ENCODE results near the gene TCEAL4.
"Not testable (repeated sequence)": the region's sequence is repeated elsewhere in the genome, so short reads cannot be mapped to it uniquely, and the experiment has no call there.

Gene TCEAL4

DNA sequence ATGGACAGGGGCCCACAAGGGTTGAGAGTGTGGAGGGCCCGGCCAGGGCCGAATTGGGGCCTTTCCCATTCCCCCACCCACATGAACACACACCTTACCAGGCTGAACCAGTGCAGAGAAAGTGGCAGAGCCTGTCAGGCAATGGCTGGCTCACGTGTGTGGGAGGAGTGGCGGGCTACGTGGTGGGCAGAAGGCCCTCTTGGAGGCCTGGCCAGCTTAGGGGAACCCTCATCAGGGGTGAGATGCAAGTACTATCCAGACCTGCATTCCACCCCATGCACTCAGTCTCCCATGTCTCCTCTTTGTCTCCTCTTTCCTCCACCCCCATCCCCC lies 965 bp downstream of the TCEAL4 start:
- H3K27ac ChIP-seq (ENCODE audit: insufficient read depth, low read depth, low read length, poor library complexity, severe bottlenecking): no peak overlapping the region
- 16 to 23% methylated on average over 5 of the region's 5 CpGs for WGBS, 2 experiments

DNA sequence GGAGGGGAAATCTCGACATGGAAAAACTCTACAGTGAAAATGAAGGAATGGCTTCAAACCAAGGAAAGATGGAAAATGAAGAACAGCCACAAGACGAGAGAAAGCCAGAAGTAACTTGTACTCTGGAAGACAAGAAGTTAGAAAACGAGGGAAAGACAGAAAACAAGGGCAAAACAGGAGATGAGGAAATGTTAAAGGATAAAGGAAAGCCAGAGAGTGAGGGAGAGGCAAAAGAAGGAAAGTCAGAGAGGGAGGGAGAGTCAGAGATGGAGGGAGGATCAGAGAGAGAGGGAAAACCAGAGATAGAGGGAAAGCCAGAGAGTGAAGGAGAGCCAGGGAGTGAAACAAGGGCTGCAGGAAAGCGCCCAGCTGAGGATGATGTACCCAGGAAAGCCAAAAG lies 1.3 kb downstream of the TCEAL4 start:
- Histone ChIP-seq H3K4me3 (ENCODE audit: insufficient read depth, low read depth, low read length) (no peak overlapping the region), H3K9me3 (ENCODE audit: control insufficient read depth, low read length) (no peaks in the 10 kb centered on the region), H3K36me3 (ENCODE audit: control insufficient read depth, insufficient read depth, low read length) (no peaks in the 10 kb centered on the region), H3K4me1 (ENCODE audit: control insufficient read depth, insufficient read depth, low read length) (no peaks in the 10 kb centered on the region), H3K27ac (ENCODE audit: insufficient read depth, low read depth, low read length, poor library complexity, severe bottlenecking) (no peak overlapping the region), H3K27me3 (ENCODE audit: control insufficient read depth, insufficient read depth, low read length, poor library complexity, severe bottlenecking) (no peaks in the 10 kb centered on the region)
- 83 to 88% methylated on average over 4 of the region's 4 CpGs for WGBS, 2 experiments

More for the DNA sequence above, 965 bp downstream of the TCEAL4 start:
- Histone ChIP-seq H3K27me3 (ENCODE audit: control insufficient read depth, insufficient read depth, low read length, poor library complexity, severe bottlenecking) (no peaks in the 10 kb centered on the region), H3K9me3 (ENCODE audit: control insufficient read depth, low read length) (no peaks in the 10 kb centered on the region), H3K4me1 (ENCODE audit: control insufficient read depth, insufficient read depth, low read length) (no peaks in the 10 kb centered on the region), H3K4me3 (ENCODE audit: insufficient read depth, low read depth, low read length) (peak overlapping the region; percentile 63), H3K36me3 (ENCODE audit: control insufficient read depth, insufficient read depth, low read length) (no peaks in the 10 kb centered on the region)

DNA sequence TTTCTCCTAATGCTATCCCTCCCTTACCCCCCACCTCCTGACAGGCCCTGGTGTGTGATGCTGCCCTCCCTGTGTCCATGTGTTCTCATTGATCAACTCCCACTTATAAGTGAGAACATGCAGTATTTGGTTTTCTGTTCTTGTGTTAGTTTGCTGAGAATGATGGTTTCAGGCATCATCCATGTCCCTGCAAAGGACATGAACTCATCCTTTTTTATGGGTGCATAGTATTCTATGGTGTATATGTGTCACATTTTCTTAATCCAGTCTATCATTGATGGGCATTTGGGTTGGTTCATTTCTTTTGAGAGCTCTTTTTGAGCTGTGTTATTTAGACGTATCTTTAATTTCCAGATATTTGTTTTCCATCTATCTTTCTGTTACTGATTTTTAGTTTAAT lies 7.0 kb downstream of the TCEAL4 start:
- no CpG with 5 or more reads among the region's 1 CpG for whole genome bisulfite sequencing, 2 experiments
- not testable (repeated sequence) for H3K36me3 ChIP-seq (ENCODE audit: control insufficient read depth, insufficient read depth, low read length)

GRCh38 chrX:103595202-103595601 lies 9.9 kb downstream of the TCEAL4 start:
- H3K4me1 ChIP-seq (ENCODE audit: control insufficient read depth, insufficient read depth, low read length); H3K36me3 ChIP-seq (ENCODE audit: control insufficient read depth, insufficient read depth, low read length); H3K9me3 ChIP-seq (ENCODE audit: control insufficient read depth, low read length); H3K27ac ChIP-seq (ENCODE audit: insufficient read depth, low read depth, low read length, poor library complexity, severe bottlenecking); H3K27me3 ChIP-seq (ENCODE audit: control insufficient read depth, insufficient read depth, low read length, poor library complexity, severe bottlenecking); H3K4me3 ChIP-seq (ENCODE audit: insufficient read depth, low read depth, low read length): not testable (repeated sequence)
- 92 to 97% methylated on average over 5 of the region's 6 CpGs for WGBS, 2 experiments

More for the DNA sequence above, 7.0 kb downstream of the TCEAL4 start:
- H3K27ac ChIP-seq (ENCODE audit: insufficient read depth, low read depth, low read length, poor library complexity, severe bottlenecking); H3K4me1 ChIP-seq (ENCODE audit: control insufficient read depth, insufficient read depth, low read length); H3K9me3 ChIP-seq (ENCODE audit: control insufficient read depth, low read length); H3K4me3 ChIP-seq (ENCODE audit: insufficient read depth, low read depth, low read length); H3K27me3 ChIP-seq (ENCODE audit: control insufficient read depth, insufficient read depth, low read length, poor library complexity, severe bottlenecking): not testable (repeated sequence)

DNA sequence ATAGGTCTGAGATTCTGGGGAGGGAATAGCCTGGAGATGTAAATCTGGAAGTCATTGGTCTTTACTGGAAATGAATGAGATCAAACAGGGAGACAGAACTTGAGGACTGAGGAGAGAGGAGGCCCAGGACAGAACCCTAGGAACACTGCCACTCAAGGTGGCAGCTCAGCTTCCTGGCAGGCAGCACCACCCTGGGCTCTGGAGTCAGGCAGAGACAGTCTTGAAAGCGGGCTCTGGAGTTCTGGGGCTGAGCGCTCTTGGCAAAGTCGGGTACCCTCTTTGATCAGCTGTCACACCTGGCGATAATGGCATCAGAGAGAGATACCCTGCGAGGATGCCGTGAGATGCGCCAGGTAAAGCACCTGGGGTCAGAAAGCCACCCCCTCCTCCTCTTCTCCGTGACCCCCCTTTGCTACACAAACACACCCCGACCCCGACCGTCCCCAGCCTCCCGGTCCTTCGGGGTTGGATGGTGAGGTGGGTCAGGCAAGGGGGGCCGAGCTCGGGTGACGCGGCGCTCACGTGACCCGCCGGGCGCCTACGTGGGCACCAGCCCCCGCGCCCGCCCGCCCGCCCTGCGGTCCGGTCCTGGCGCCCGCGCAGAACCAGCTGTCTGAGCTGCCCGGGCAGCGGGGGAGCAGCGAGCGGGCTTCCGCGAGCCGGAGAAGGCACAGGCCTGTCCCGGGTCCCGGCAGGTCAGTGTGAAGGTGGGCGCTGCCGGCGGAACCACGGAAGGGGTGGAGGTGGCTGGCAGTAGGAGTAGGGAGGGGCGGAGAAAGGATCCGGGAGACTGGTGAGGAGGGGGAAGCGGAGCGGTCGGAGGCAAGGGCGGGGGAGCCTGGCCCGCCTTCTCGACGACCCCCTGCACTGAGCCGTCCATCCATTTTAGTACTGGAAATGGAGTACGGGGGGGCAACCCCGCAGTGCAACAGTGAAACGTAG lies 22.3 kb downstream of the TCEAL4 start, which contains the start of gene TCEAL3:
TSS of gene TCEAL3 (plus strand) at position 600 of the 942 bp plus-strand sequence. CDS start 1,102 bp downstream, outside the sequence.
- no peak within 1 kb of the TSS for H3K27ac ChIP-seq (ENCODE audit: insufficient read depth, low read depth, low read length, poor library complexity, severe bottlenecking)
- H3K36me3 ChIP-seq (ENCODE audit: control insufficient read depth, insufficient read depth, low read length): no peaks in the 10 kb centered on the region
- 1% methylated on average over 53 to 58 of the region's 59 CpGs for WGBS, 2 experiments
- H3K9me3 ChIP-seq (ENCODE audit: control insufficient read depth, low read length): no peaks in the 10 kb centered on the region
- peaks cover 6% of the 10 kb centered on the region for H3K27me3 ChIP-seq (ENCODE audit: control insufficient read depth, insufficient read depth, low read length, poor library complexity, severe bottlenecking)
- no peaks in the 10 kb centered on the region for H3K4me1 ChIP-seq (ENCODE audit: control insufficient read depth, insufficient read depth, low read length)
- peak within 1 kb of the TSS; percentile 58 for H3K4me3 ChIP-seq (ENCODE audit: insufficient read depth, low read depth, low read length)

- Histone ChIP-seq H3K9me3 (ENCODE audit: control insufficient read depth, low read length) (no peaks in the 10 kb centered on the region), H3K4me3 (ENCODE audit: insufficient read depth, low read depth, low read length) (peak overlapping the region; percentile 58), H3K4me1 (ENCODE audit: control insufficient read depth, insufficient read depth, low read length) (no peaks in the 10 kb centered on the region), H3K36me3 (ENCODE audit: control insufficient read depth, insufficient read depth, low read length) (no peaks in the 10 kb centered on the region), H3K27ac (ENCODE audit: insufficient read depth, low read depth, low read length, poor library complexity, severe bottlenecking) (no peak overlapping the region), H3K27me3 (ENCODE audit: control insufficient read depth, insufficient read depth, low read length, poor library complexity, severe bottlenecking) (peaks cover 6% of the 10 kb centered on the region)
- WGBS, 2 experiments: 9 to 12% methylated on average over 19 to 21 of the region's 21 CpGs
Measured at GRCh38 chrX:103608306-103608963, 23.1 kb downstream of the TCEAL4 start.

GRCh38 chrX:103610282-103610681 lies 25.0 kb downstream of the TCEAL4 start:
- WGBS, 2 experiments: no CpG with 5 or more reads among the region's 1 CpG
- H3K27ac ChIP-seq (ENCODE audit: insufficient read depth, low read depth, low read length, poor library complexity, severe bottlenecking): no peak overlapping the region
- H3K36me3 ChIP-seq (ENCODE audit: control insufficient read depth, insufficient read depth, low read length): no peaks in the 10 kb centered on the region
- H3K9me3 ChIP-seq (ENCODE audit: control insufficient read depth, low read length): no peaks in the 10 kb centered on the region
- H3K4me1 ChIP-seq (ENCODE audit: control insufficient read depth, insufficient read depth, low read length): no peaks in the 10 kb centered on the region
- H3K27me3 ChIP-seq (ENCODE audit: control insufficient read depth, insufficient read depth, low read length, poor library complexity, severe bottlenecking): peaks cover 6% of the 10 kb centered on the region
- no peak overlapping the region for H3K4me3 ChIP-seq (ENCODE audit: insufficient read depth, low read depth, low read length)

GRCh38 chrX:103613362-103613890 lies 28.1 kb downstream of the TCEAL4 start:
- Histone ChIP-seq H3K4me3 (ENCODE audit: insufficient read depth, low read depth, low read length) (no peak overlapping the region), H3K4me1 (ENCODE audit: control insufficient read depth, insufficient read depth, low read length) (no peaks in the 10 kb centered on the region), H3K36me3 (ENCODE audit: control insufficient read depth, insufficient read depth, low read length) (no peaks in the 10 kb centered on the region), H3K9me3 (ENCODE audit: control insufficient read depth, low read length) (no peaks in the 10 kb centered on the region), H3K27ac (ENCODE audit: insufficient read depth, low read depth, low read length, poor library complexity, severe bottlenecking) (no peak overlapping the region), H3K27me3 (ENCODE audit: control insufficient read depth, insufficient read depth, low read length, poor library complexity, severe bottlenecking) (no peaks in the 10 kb centered on the region)
- WGBS, 2 experiments: 83% methylated on average over 1 of the region's 1 CpG; no CpG with 5 or more reads in 1 of the 2 experiments

GRCh38 chrX:103614999-103615398 lies 29.7 kb downstream of the TCEAL4 start:
- Histone ChIP-seq H3K27me3 (ENCODE audit: control insufficient read depth, insufficient read depth, low read length, poor library complexity, severe bottlenecking) (no peaks in the 10 kb centered on the region), H3K4me1 (ENCODE audit: control insufficient read depth, insufficient read depth, low read length) (no peaks in the 10 kb centered on the region), H3K36me3 (ENCODE audit: control insufficient read depth, insufficient read depth, low read length) (no peaks in the 10 kb centered on the region), H3K27ac (ENCODE audit: insufficient read depth, low read depth, low read length, poor library complexity, severe bottlenecking) (no peak overlapping the region), H3K9me3 (ENCODE audit: control insufficient read depth, low read length) (no peaks in the 10 kb centered on the region), H3K4me3 (ENCODE audit: insufficient read depth, low read depth, low read length) (no peak overlapping the region)
- WGBS, 2 experiments: 83 to 100% methylated on average over 1 of the region's 1 CpG

DNA sequence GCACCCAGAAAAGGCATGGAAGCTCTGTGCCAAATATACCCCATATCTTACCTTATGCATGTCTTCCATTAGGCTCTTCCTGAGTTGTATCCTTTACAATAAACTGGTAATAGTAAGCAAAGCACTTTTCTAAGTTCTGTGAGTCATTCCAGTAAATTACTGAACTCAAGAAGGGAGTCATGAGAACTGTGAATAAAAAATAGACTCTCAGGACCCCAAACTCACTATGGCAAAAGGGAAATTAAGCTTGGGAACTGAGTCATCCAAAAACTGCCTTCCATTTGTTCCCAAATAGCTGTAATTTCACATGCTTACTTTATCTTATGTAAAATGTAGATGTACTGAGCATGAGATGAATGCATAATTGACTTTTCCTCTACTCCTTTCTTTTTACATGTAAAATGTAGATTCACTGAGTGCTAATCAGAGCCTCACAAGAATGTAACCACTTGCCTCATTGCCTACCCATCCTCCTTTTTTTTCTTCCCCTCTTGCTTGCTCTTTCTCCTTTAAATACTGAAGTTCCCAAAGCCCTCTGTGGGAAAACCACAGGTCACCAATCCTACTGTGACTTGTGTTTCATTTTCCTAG lies 30.6 kb downstream of the TCEAL4 start:
- no peak overlapping the region for H3K27ac ChIP-seq (ENCODE audit: insufficient read depth, low read depth, low read length, poor library complexity, severe bottlenecking)
- H3K4me3 ChIP-seq (ENCODE audit: insufficient read depth, low read depth, low read length): no peak overlapping the region
- no peaks in the 10 kb centered on the region for H3K27me3 ChIP-seq (ENCODE audit: control insufficient read depth, insufficient read depth, low read length, poor library complexity, severe bottlenecking)
- H3K36me3 ChIP-seq (ENCODE audit: control insufficient read depth, insufficient read depth, low read length): no peaks in the 10 kb centered on the region
- H3K4me1 ChIP-seq (ENCODE audit: control insufficient read depth, insufficient read depth, low read length): no peaks in the 10 kb centered on the region
- H3K9me3 ChIP-seq (ENCODE audit: control insufficient read depth, low read length): no peaks in the 10 kb centered on the region

Data from ectodermal cell (in vitro differentiated cells).